ENCODE data around the gene HJV.

The HJV gene

DNA sequence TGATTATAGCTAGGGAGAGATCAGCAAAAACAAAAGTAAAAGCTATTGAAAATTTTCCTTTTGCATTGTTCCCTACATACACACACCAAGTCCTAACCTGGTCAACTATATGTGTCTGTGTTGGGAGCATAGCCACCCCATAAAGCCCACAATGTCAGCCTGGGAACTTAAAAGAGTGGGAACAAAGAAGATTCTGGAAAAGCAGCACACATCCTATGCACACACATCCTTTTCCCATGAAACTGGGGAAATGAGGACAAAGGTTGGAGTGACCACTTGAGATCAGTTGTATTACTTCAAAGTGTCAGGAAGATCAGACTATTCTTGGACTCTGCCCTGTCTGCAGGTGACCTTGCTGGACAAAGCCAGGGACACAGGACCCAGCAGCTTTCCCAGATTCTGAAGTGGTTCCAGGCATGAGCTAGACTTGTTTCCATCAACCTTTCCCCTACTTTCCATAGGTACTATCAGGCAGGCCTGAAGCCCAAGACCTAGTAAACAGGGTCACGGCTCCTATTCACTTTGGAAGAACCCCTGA lies 41.0 kb downstream of the HJV start:
- TF ChIP-seq, protein P1, sequence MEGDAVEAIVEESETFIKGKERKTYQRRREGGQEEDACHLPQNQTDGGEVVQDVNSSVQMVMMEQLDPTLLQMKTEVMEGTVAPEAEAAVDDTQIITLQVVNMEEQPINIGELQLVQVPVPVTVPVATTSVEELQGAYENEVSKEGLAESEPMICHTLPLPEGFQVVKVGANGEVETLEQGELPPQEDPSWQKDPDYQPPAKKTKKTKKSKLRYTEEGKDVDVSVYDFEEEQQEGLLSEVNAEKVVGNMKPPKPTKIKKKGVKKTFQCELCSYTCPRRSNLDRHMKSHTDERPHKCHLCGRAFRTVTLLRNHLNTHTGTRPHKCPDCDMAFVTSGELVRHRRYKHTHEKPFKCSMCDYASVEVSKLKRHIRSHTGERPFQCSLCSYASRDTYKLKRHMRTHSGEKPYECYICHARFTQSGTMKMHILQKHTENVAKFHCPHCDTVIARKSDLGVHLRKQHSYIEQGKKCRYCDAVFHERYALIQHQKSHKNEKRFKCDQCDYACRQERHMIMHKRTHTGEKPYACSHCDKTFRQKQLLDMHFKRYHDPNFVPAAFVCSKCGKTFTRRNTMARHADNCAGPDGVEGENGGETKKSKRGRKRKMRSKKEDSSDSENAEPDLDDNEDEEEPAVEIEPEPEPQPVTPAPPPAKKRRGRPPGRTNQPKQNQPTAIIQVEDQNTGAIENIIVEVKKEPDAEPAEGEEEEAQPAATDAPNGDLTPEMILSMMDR (IDR thresholded peaks at IDR 0.05; ENCODE audit: insufficient read depth, low read length) = no peak
- TF ChIP-seq SPI1 (IDR thresholded peaks at IDR 0.05; ENCODE audit: borderline replicate concordance, low read depth) (no peak), POLR2AphosphoS5 (IDR thresholded peaks at IDR 0.05; ENCODE audit: low read depth) (no peak), GABPA (IDR thresholded peaks at IDR 0.05; ENCODE audit: low read depth) (no peak)
- TF ChIP-seq, protein P2, sequence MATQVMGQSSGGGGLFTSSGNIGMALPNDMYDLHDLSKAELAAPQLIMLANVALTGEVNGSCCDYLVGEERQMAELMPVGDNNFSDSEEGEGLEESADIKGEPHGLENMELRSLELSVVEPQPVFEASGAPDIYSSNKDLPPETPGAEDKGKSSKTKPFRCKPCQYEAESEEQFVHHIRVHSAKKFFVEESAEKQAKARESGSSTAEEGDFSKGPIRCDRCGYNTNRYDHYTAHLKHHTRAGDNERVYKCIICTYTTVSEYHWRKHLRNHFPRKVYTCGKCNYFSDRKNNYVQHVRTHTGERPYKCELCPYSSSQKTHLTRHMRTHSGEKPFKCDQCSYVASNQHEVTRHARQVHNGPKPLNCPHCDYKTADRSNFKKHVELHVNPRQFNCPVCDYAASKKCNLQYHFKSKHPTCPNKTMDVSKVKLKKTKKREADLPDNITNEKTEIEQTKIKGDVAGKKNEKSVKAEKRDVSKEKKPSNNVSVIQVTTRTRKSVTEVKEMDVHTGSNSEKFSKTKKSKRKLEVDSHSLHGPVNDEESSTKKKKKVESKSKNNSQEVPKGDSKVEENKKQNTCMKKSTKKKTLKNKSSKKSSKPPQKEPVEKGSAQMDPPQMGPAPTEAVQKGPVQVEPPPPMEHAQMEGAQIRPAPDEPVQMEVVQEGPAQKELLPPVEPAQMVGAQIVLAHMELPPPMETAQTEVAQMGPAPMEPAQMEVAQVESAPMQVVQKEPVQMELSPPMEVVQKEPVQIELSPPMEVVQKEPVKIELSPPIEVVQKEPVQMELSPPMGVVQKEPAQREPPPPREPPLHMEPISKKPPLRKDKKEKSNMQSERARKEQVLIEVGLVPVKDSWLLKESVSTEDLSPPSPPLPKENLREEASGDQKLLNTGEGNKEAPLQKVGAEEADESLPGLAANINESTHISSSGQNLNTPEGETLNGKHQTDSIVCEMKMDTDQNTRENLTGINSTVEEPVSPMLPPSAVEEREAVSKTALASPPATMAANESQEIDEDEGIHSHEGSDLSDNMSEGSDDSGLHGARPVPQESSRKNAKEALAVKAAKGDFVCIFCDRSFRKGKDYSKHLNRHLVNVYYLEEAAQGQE (IDR thresholded peaks at IDR 0.05; ENCODE audit: insufficient replicate concordance, low read depth) = no peak
- no peak for DNase-seq (ENCODE audit: low read depth in 1 of 2, low spot score in 1 of 2)
- H3K27ac ChIP-seq (replicated peaks) = peak overlapping the region; percentile 91
- H3K27me3 ChIP-seq (ENCODE audit: insufficient read depth, poor library complexity, severe bottlenecking) = no peaks in the 10 kb centered on the region
- no peak overlapping the region for H3K4me3 ChIP-seq (replicated peaks; ENCODE audit: insufficient read depth, low read length)

DNA sequence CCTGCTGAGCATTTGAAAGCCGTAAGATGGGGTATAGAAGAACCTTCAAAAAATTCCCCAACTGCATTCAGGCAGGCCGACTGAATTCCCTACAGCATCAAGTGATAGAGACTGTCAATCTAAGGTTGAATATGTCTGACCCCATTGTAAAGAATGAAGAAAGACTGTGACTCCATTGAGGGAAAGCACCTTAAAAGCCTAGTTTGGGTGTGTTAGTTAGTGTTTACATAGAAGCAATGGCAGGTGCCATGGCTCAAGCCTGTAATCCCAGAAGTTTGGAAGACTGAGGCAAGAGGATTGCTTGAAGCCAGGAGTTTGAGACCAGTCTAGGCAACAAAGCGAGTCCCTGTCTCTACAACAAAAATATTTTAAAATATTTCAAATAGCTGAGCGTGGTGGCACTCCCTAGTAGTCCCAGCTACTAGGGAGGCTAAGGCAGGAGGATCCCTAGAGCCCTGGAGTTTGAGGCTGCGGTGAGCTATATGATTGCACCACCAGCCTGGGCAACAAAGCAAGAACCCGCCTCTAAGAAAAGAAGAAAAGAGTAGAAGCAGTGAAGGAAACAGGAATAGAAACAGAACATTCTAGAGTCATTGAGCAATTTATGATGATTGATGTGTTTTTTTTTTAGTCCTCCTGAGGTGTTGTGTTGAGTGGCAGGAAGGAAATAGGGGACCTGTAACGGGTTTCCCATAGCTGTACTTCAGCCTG lies 41.6 kb downstream of the HJV start:
- peak overlapping the region; percentile 91 for H3K27ac ChIP-seq (replicated peaks)
- DNase-seq (ENCODE audit: low read depth in 1 of 2, low spot score in 1 of 2) = peak in 1 of 2 experiments; percentile 66
- no peak overlapping the region for H3K4me3 ChIP-seq (replicated peaks; ENCODE audit: insufficient read depth, low read length)
- TF ChIP-seq, protein P1 (IDR thresholded peaks at IDR 0.05; ENCODE audit: insufficient read depth, low read length) = no peak
- no peak for TF ChIP-seq POLR2AphosphoS5 (IDR thresholded peaks at IDR 0.05; ENCODE audit: low read depth)
- no peak for TF ChIP-seq GABPA (IDR thresholded peaks at IDR 0.05; ENCODE audit: low read depth)
- no peak for TF ChIP-seq SPI1 (IDR thresholded peaks at IDR 0.05; ENCODE audit: borderline replicate concordance, low read depth)
- H3K27me3 ChIP-seq (ENCODE audit: insufficient read depth, poor library complexity, severe bottlenecking) = no peaks in the 10 kb centered on the region

DNA sequence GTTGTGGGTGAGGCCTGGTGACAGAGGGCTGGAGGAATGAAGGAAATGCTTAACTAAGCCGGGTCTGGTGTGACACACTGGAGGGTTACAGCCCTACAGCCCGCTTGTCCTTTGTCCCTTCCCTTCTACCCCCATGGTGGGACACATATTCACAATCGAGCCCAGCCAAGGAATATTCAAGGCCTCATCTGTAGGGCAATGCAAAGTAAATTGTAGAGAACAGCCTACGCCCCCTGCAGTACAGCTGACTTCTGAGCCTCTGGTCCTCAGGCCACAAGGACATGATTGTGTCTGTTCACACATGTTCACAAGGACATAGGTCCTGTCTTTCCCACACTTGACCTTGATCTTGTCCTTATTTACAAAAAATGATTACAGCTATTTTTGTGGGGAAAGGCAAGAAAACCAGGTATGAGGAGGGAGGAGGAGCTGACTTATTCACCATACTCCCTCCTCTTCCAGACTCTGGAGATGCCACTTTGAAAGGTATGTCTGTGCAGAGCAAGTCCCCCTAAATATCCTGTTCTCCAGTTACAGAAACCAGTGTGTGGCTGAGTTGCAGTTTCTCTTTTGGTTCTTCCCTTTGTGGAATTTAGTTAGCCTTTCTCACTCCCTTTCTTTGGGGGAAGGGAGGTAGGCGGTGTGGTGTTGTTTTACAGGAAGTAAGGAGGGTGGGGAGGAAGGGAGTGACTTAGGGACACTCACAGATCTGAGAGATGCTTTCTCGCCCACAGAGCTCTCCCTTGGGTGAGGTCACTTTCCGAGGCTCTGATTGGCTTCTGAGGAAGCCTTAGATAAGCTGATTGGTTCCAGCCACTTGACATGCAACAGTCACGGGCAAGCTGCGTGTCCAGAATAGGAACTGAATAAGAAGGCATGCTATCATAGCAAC lies 42.4 kb downstream of the HJV start:
- peak; percentile 98 to 99 for DNase-seq (ENCODE audit: low read depth in 1 of 2, low spot score in 1 of 2)
- Histone ChIP-seq H3K27me3 (ENCODE audit: insufficient read depth, poor library complexity, severe bottlenecking) (no peaks in the 10 kb centered on the region), H3K27ac (replicated peaks) (peak overlapping the region; percentile 91), H3K4me3 (replicated peaks; ENCODE audit: insufficient read depth, low read length) (no peak overlapping the region)
- peak; percentile 70; the same call in 1 of the 2 replicates for TF ChIP-seq SPI1 (IDR thresholded peaks at IDR 0.05; ENCODE audit: borderline replicate concordance, low read depth)
- TF ChIP-seq, protein P2 (IDR thresholded peaks at IDR 0.05; ENCODE audit: insufficient replicate concordance, low read depth) = no peak

DNA sequence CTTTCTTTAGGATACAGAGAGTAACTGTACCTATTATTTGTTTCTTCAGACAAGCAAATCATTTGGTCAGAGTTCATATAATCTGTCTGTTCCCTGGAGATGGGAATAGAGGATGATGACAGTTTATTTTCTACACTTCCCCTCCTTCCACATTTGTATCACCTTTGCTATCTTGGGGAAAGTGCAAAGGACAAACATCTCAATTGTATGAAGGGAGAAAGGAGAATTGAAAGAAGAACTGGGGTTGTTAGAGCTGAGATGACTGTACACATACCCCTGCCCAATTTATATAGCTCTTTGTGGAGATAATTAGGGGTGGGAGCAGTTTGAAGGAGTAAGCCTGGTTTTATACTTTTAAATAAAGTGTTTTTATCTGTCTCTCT lies 43.1 kb downstream of the HJV start:
- Histone ChIP-seq H3K27me3 (ENCODE audit: insufficient read depth, poor library complexity, severe bottlenecking) (no peaks in the 10 kb centered on the region), H3K4me3 (replicated peaks; ENCODE audit: insufficient read depth, low read length) (no peak overlapping the region), H3K27ac (replicated peaks) (peak overlapping the region; percentile 91)
- TF ChIP-seq, protein P2 (IDR thresholded peaks at IDR 0.05; ENCODE audit: insufficient replicate concordance, low read depth) = no peak
- TF ChIP-seq GABPA (IDR thresholded peaks at IDR 0.05; ENCODE audit: low read depth) (no peak), SPI1 (IDR thresholded peaks at IDR 0.05; ENCODE audit: borderline replicate concordance, low read depth) (no peak), POLR2AphosphoS5 (IDR thresholded peaks at IDR 0.05; ENCODE audit: low read depth) (no peak)
- TF ChIP-seq, protein P1 (IDR thresholded peaks at IDR 0.05; ENCODE audit: insufficient read depth, low read length) = no peak
- DNase-seq (ENCODE audit: low read depth in 1 of 2, low spot score in 1 of 2) = no peak

Data from HL-60 (cell line).